Activated T-helper 2 cell treated with anti-CD3 and anti-CD28 coated beads, Interferon-gamma antibody, Interleukin-2, Interleukin-4, amounts not matched to agents 10 μg/mL and 5 μg/mL and 100 μg/mL, durations not matched to agents 14 hours and 24 hours and 36 hours (primary cell): ENCODE measurements around the gene CHMP6. TPM values are rescaled to one million over a fixed set of nuclear protein-coding genes. Genes with fewer than 3 reads are reported as not detected.

Source experiments
- DNase-seq: peaks from one replicate; pipeline ENCODE4 v3.0.0; 2021; ENCODE audit warnings: low spot score
- H3K27ac Mint-ChIP-seq: one replicate; pipeline ENCODE4 v1.8.0; 2021; ENCODE audit warnings: mixed read lengths
- H3K27me3 Mint-ChIP-seq: one replicate; pipeline ENCODE4 v1.8.0; 2021; ENCODE audit warnings: low read depth, mixed read lengths
- H3K36me3 Mint-ChIP-seq: one replicate; pipeline ENCODE4 v1.8.0; 2021; ENCODE audit warnings: low read depth, mixed read lengths
- H3K4me1 Mint-ChIP-seq: one replicate; pipeline ENCODE4 v1.8.0; 2021; ENCODE audit warnings: low read depth, mixed read lengths
- H3K4me3 Mint-ChIP-seq: one replicate; pipeline ENCODE4 v1.8.0; 2021; ENCODE audit warnings: low read depth, mild to moderate bottlenecking, moderate library complexity, mixed read lengths
- H3K9me3 Mint-ChIP-seq: one replicate; pipeline ENCODE4 v1.8.0; 2021; ENCODE audit warnings: mixed read lengths
- intact Hi-C: fragments of 100-400 bp; cut with micrococcal nuclease; formaldehyde crosslinking; loops from one replicate; pipeline ENCODE4 v1.15.1; 2023
- total RNA-seq: library from RNA; stranded (reverse); gene quantifications from 2 replicates; pipeline ENCODE4 v1.2.3, GENCODE V29; 2022

Gene CHMP6
- total RNA-seq, 1 donor from 2014 or later, result 36.9 TPM

- H3K36me3 Mint-ChIP-seq, result no peaks in the 10 kb centered on the region
- peaks cover 4% of the 10 kb centered on the region for H3K27me3 Mint-ChIP-seq
- H3K4me1 Mint-ChIP-seq, result peaks cover 7% of the 10 kb centered on the region
- no peak overlapping the region for H3K27ac Mint-ChIP-seq
- DNase-seq, result no peak
- H3K4me3 Mint-ChIP-seq, result no peak overlapping the region
- no peaks in the 10 kb centered on the region for H3K9me3 Mint-ChIP-seq
- intact Hi-C loops, result loop anchor here (10.0 kb wide), 1 partner anchor 408 kb away; no protein-coding TSS in a partner anchor
These were observed 9.1 kb upstream of the CHMP6 start for GRCh38 chr17:80982426-80982974.

- intact Hi-C loops, result loop anchor here (10.0 kb wide), 1 partner anchor 409 kb away; no protein-coding TSS in a partner anchor
- H3K27ac Mint-ChIP-seq, result no peak overlapping the region
- H3K27me3 Mint-ChIP-seq, result peaks cover 4% of the 10 kb centered on the region
These were observed 8.1 kb upstream of the CHMP6 start for GRCh38 chr17:80983545-80983944.

GRCh38 chr17:80984749-80985148 lies 6.9 kb upstream of the CHMP6 start:
- no peaks in the 10 kb centered on the region for H3K36me3 Mint-ChIP-seq
- no peaks in the 10 kb centered on the region for H3K9me3 Mint-ChIP-seq
- intact Hi-C loops, result loop anchor here (10.0 kb wide), 1 partner anchor 410 kb away; no protein-coding TSS in a partner anchor
- no peak overlapping the region for H3K27ac Mint-ChIP-seq
- peaks cover 9% of the 10 kb centered on the region for H3K4me1 Mint-ChIP-seq
- H3K4me3 Mint-ChIP-seq, result no peak overlapping the region
- H3K27me3 Mint-ChIP-seq, result peaks cover 4% of the 10 kb centered on the region
- DNase-seq, result no peak

More at GRCh38 chr17:80983545-80983944, 8.1 kb upstream of the CHMP6 start:
- no peak for DNase-seq
- Mint-ChIP-seq H3K4me1 (peaks cover 7% of the 10 kb centered on the region), H3K36me3 (no peaks in the 10 kb centered on the region), H3K9me3 (no peaks in the 10 kb centered on the region), H3K4me3 (no peak overlapping the region)

GRCh38 chr17:80986046-80986445 lies 5.6 kb upstream of the CHMP6 start:
- H3K27ac Mint-ChIP-seq, result no peak overlapping the region
- intact Hi-C loops, result loop anchor here (10.0 kb wide), 1 partner anchor 411 kb away; no protein-coding TSS in a partner anchor
- peaks cover 6% of the 10 kb centered on the region for H3K4me1 Mint-ChIP-seq
- no peak overlapping the region for H3K4me3 Mint-ChIP-seq
- no peaks in the 10 kb centered on the region for H3K27me3 Mint-ChIP-seq
- no peak for DNase-seq
- H3K36me3 Mint-ChIP-seq, result no peaks in the 10 kb centered on the region
- no peaks in the 10 kb centered on the region for H3K9me3 Mint-ChIP-seq

- Mint-ChIP-seq H3K9me3 (no peaks in the 10 kb centered on the region), H3K4me1 (peaks cover 6% of the 10 kb centered on the region), H3K27me3 (no peaks in the 10 kb centered on the region), H3K4me3 (no peak overlapping the region), H3K36me3 (no peaks in the 10 kb centered on the region), H3K27ac (no peak overlapping the region)
- no peak for DNase-seq
- intact Hi-C loops, result loop anchor here (10.0 kb wide), 1 partner anchor 412 kb away; no protein-coding TSS in a partner anchor
These were observed 4.7 kb upstream of the CHMP6 start for GRCh38 chr17:80986816-80987475.

GRCh38 chr17:80987941-80988461 lies 3.6 kb upstream of the CHMP6 start:
- Mint-ChIP-seq H3K27me3 (no peaks in the 10 kb centered on the region), H3K36me3 (no peaks in the 10 kb centered on the region), H3K27ac (no peak overlapping the region), H3K9me3 (no peaks in the 10 kb centered on the region), H3K4me3 (no peak overlapping the region), H3K4me1 (peaks cover 8% of the 10 kb centered on the region)
- intact Hi-C loops, result loop anchor here (10.0 kb wide), 1 partner anchor 413 kb away; no protein-coding TSS in a partner anchor
- DNase-seq, result no peak

GRCh38 chr17:80989586-80989913 lies 2.1 kb upstream of the CHMP6 start:
- Mint-ChIP-seq H3K4me3 (no peak overlapping the region), H3K9me3 (no peaks in the 10 kb centered on the region), H3K4me1 (peaks cover 10% of the 10 kb centered on the region), H3K27ac (no peak overlapping the region), H3K27me3 (no peaks in the 10 kb centered on the region), H3K36me3 (no peaks in the 10 kb centered on the region)
- intact Hi-C loops, result loop anchor here (10.0 kb wide), 1 partner anchor 415 kb away; no protein-coding TSS in a partner anchor
- no peak for DNase-seq

- H3K4me1 Mint-ChIP-seq, result peaks cover 10% of the 10 kb centered on the region
- no peaks in the 10 kb centered on the region for H3K9me3 Mint-ChIP-seq
- H3K27ac Mint-ChIP-seq, result peak overlapping the region; percentile 55
- H3K36me3 Mint-ChIP-seq, result peaks cover 10% of the 10 kb centered on the region
- DNase-seq, result no peak
- intact Hi-C loops, result no loop called here
- no peaks in the 10 kb centered on the region for H3K27me3 Mint-ChIP-seq
- peak overlapping the region; percentile 82 for H3K4me3 Mint-ChIP-seq
These were observed 558 bp upstream of the CHMP6 start for GRCh38 chr17:80990921-80991644.

- Mint-ChIP-seq H3K9me3 (no peaks in the 10 kb centered on the region), H3K27me3 (no peaks in the 10 kb centered on the region), H3K4me3 (peak overlapping the region; percentile 78), H3K27ac (no peak overlapping the region), H3K36me3 (peaks cover 13% of the 10 kb centered on the region), H3K4me1 (peaks cover 10% of the 10 kb centered on the region)
- intact Hi-C loops, result no loop called here
- no peak for DNase-seq
These were observed 671 bp downstream of the CHMP6 start for GRCh38 chr17:80992077-80992947.

- no peak for DNase-seq
- Mint-ChIP-seq H3K36me3 (peaks cover 13% of the 10 kb centered on the region), H3K27me3 (no peaks in the 10 kb centered on the region), H3K27ac (peak overlapping the region; percentile 52), H3K4me1 (peaks cover 10% of the 10 kb centered on the region), H3K4me3 (peak overlapping the region; percentile 78), H3K9me3 (no peaks in the 10 kb centered on the region)
- intact Hi-C loops, result no loop called here
These were observed 1.4 kb downstream of the CHMP6 start for GRCh38 chr17:80992948-80993624.

GRCh38 chr17:80995131-80995530 lies 3.5 kb downstream of the CHMP6 start:
- peaks cover 7% of the 10 kb centered on the region for H3K4me1 Mint-ChIP-seq
- H3K4me3 Mint-ChIP-seq, result no peak overlapping the region
- no peak for DNase-seq
- no peaks in the 10 kb centered on the region for H3K27me3 Mint-ChIP-seq
- intact Hi-C loops, result no loop called here
- no peaks in the 10 kb centered on the region for H3K9me3 Mint-ChIP-seq
- no peak overlapping the region for H3K27ac Mint-ChIP-seq
- H3K36me3 Mint-ChIP-seq, result peaks cover 16% of the 10 kb centered on the region
